ENCODE data around the gene TMEM86B. TPM values are rescaled to one million over a fixed set of nuclear protein-coding genes. Genes with fewer than 3 reads are reported as not detected.

The TMEM86B gene
- total RNA-seq, 2 experiments from 2014 or later = 5.8 to 6.2 TPM

GRCh38 chr19:55273978-55274707 is 45.6 kb upstream of the TMEM86B start:
- no peaks in the 10 kb centered on the region for H3K9me3 Mint-ChIP-seq
- ATAC-seq = no peak
- no peaks in the 10 kb centered on the region for H3K27me3 Mint-ChIP-seq

GRCh38 chr19:55272142-55272541 is 43.6 kb upstream of the TMEM86B start:
- ChIA-PET POLR2A (no interaction called here), CTCF (no interaction called here)
- peaks cover 28% of the 10 kb centered on the region for H3K36me3 Mint-ChIP-seq (ENCODE audit: low read depth)
- DNase-seq (no peak), ATAC-seq (no peak)
- intact Hi-C loops (cut with micrococcal nuclease) = no loop called here
- no peaks in the 10 kb centered on the region for H3K27me3 Mint-ChIP-seq
- H3K27ac Mint-ChIP-seq = no peak overlapping the region
- no peak overlapping the region for H3K4me3 Mint-ChIP-seq
- no peak for TF ChIP-seq CTCF (IDR thresholded peaks at IDR 0.05)
- H3K9me3 Mint-ChIP-seq = no peaks in the 10 kb centered on the region
- peaks cover 5% of the 10 kb centered on the region for H3K4me1 Mint-ChIP-seq (ENCODE audit: low read depth)

More at GRCh38 chr19:55273978-55274707, 45.6 kb upstream of the TMEM86B start:
- CTCF ChIA-PET = no interaction called here
- TF ChIP-seq CTCF (IDR thresholded peaks at IDR 0.05) = no peak
- Mint-ChIP-seq H3K4me3 (no peak overlapping the region), H3K27ac (no peak overlapping the region), H3K4me1 (ENCODE audit: low read depth) (peaks cover 12% of the 10 kb centered on the region), H3K36me3 (ENCODE audit: low read depth) (peaks cover 24% of the 10 kb centered on the region)
- intact Hi-C loops (cut with micrococcal nuclease) = no loop called here
- no peak for DNase-seq
- POLR2A ChIA-PET = interaction anchor here (1.0 to 1.4 kb wide), 2 partner anchors 11 to 14 kb away, joined by 3 read pairs; no protein-coding TSS in a partner anchor

GRCh38 chr19:55270172-55270942 is 41.8 kb upstream of the TMEM86B start:
- Mint-ChIP-seq H3K27ac (no peak overlapping the region), H3K36me3 (ENCODE audit: low read depth) (peaks cover 34% of the 10 kb centered on the region), H3K4me3 (no peak overlapping the region), H3K9me3 (peaks cover 6% of the 10 kb centered on the region), H3K27me3 (no peaks in the 10 kb centered on the region), H3K4me1 (ENCODE audit: low read depth) (peaks cover 4% of the 10 kb centered on the region)
- DNase-seq (no peak), ATAC-seq (no peak)
- ChIA-PET POLR2A (interaction anchor here (1.1 to 1.8 kb wide), 3 partner anchors 10 to 21 kb away, joined by 3 to 13 read pairs (median 3); partner anchors contain the start of genes HSPBP1 and PPP6R1), CTCF (no interaction called here)
- no peak for TF ChIP-seq CTCF (IDR thresholded peaks at IDR 0.05)
- intact Hi-C loops (cut with micrococcal nuclease) = no loop called here

- ATAC-seq (no peak), DNase-seq (no peak)
- Mint-ChIP-seq H3K4me1 (ENCODE audit: low read depth) (peaks cover 4% of the 10 kb centered on the region), H3K9me3 (peaks cover 6% of the 10 kb centered on the region), H3K4me3 (no peak overlapping the region), H3K27me3 (no peaks in the 10 kb centered on the region), H3K36me3 (ENCODE audit: low read depth) (peaks cover 31% of the 10 kb centered on the region), H3K27ac (no peak overlapping the region)
- TF ChIP-seq CTCF (IDR thresholded peaks at IDR 0.05) = no peak
- ChIA-PET CTCF (no interaction called here), POLR2A (interaction anchor here (0.8 to 1.8 kb wide), 3 partner anchors 9 to 58 kb away, joined by 3 to 13 read pairs (median 3); partner anchors contain the start of gene PPP6R1)
- intact Hi-C loops (cut with micrococcal nuclease) = no loop called here
Measured at GRCh38 chr19:55269299-55269698, 40.7 kb upstream of the TMEM86B start.

- no peak for ATAC-seq
- no peaks in the 10 kb centered on the region for H3K27me3 Mint-ChIP-seq
- peaks cover 4% of the 10 kb centered on the region for H3K4me1 Mint-ChIP-seq (ENCODE audit: low read depth)
Measured at GRCh38 chr19:55266840-55267239, 38.3 kb upstream of the TMEM86B start.

More at GRCh38 chr19:55266840-55267239, 38.3 kb upstream of the TMEM86B start:
- POLR2A ChIA-PET = no interaction called here
- H3K27ac Mint-ChIP-seq = no peak overlapping the region
- intact Hi-C loops (cut with micrococcal nuclease) = no loop called here
- DNase-seq = no peak
- no peak for TF ChIP-seq CTCF (IDR thresholded peaks at IDR 0.05)
- peaks cover 32% of the 10 kb centered on the region for H3K36me3 Mint-ChIP-seq (ENCODE audit: low read depth)
- peaks cover 6% of the 10 kb centered on the region for H3K9me3 Mint-ChIP-seq
- no peak overlapping the region for H3K4me3 Mint-ChIP-seq
- CTCF ChIA-PET = no interaction called here
